KMS-11 (cell line): ENCODE results near the gene SLC30A3.

Source experiments
- H2AFZ ChIP-seq: fragments of 200-600 bp; sonication (generic); 2 replicates; pipeline ENCODE4 v1.6.1; 2016; ENCODE audit warnings: antibody characterized with exemption, mixed run types, low read depth
- H3K27ac ChIP-seq: fragments of 200-600 bp; sonication (generic); 2 replicates; pipeline ENCODE4 v1.6.1; 2016; ENCODE audit warnings: mild to moderate bottlenecking, mixed run types
- H3K27me3 ChIP-seq: fragments of 200-600 bp; sonication (generic); 2 replicates; pipeline ENCODE4 v1.6.1; 2017; ENCODE audit warnings: mild to moderate bottlenecking, low read depth, mixed run types, moderate library complexity; ENCODE audit not compliant: insufficient read depth
- H3K36me3 ChIP-seq: fragments of 200-600 bp; sonication (generic); 2 replicates; pipeline ENCODE4 v1.6.1; 2017; ENCODE audit warnings: mild to moderate bottlenecking, mixed run types; ENCODE audit not compliant: insufficient read depth
- H3K4me1 ChIP-seq: fragments of 200-600 bp; sonication (generic); 2 replicates; pipeline ENCODE4 v1.6.1; 2016; ENCODE audit warnings: mild to moderate bottlenecking, low read depth, mixed run types; ENCODE audit not compliant: poor library complexity, severe bottlenecking
- H3K4me2 ChIP-seq: fragments of 200-600 bp; sonication (generic); 2 replicates; pipeline ENCODE4 v1.7.0; 2016; ENCODE audit warnings: mild to moderate bottlenecking, mixed run types
- H3K4me3 ChIP-seq: fragments of 200-600 bp; sonication (generic); IDR thresholded peaks from 2 replicates; pipeline ENCODE4 v1.6.1; 2017; ENCODE audit warnings: low read depth, low read length, mixed read lengths; ENCODE audit not compliant: insufficient read depth
- H3K79me2 ChIP-seq: fragments of 200-600 bp; sonication (generic); 2 replicates; pipeline ENCODE4 v1.6.1; 2016; ENCODE audit warnings: low read depth, mixed run types; ENCODE audit not compliant: insufficient read depth
- H3K9ac ChIP-seq: fragments of 200-600 bp; sonication (generic); 2 replicates; pipeline ENCODE4 v1.6.1; 2016; ENCODE audit warnings: mild to moderate bottlenecking, mixed run types
- H4K20me1 ChIP-seq: fragments of 200-600 bp; sonication (generic); 2 replicates; pipeline ENCODE4 v1.6.1; 2016; ENCODE audit warnings: mild to moderate bottlenecking, mixed run types; ENCODE audit not compliant: insufficient read depth
- CTCF ChIP-seq: fragments of 200-600 bp; sonication (generic); conservative IDR thresholded peaks from 2 replicates; pipeline ENCODE4 v1.6.1; 2017; ENCODE audit warnings: low read depth, mild to moderate bottlenecking, antibody characterized with exemption, low read length, moderate library complexity, mixed read lengths

SLC30A3 gene

GRCh38 chr2:27282892-27283291, 20.0 kb upstream of the SLC30A3 start:
- no peaks in the 10 kb centered on the region for H3K79me2 ChIP-seq
- H3K36me3 ChIP-seq = no peaks in the 10 kb centered on the region
- H3K27me3 ChIP-seq = no peaks in the 10 kb centered on the region
- H3K4me2 ChIP-seq = no peak overlapping the region
- H3K9ac ChIP-seq = no peak overlapping the region
- peaks cover 7% of the 10 kb centered on the region for H3K4me1 ChIP-seq
- no peak overlapping the region for H3K27ac ChIP-seq
- no peak for TF ChIP-seq CTCF
- no peak overlapping the region for H3K4me3 ChIP-seq
- H4K20me1 ChIP-seq = no peaks in the 10 kb centered on the region
- no peak overlapping the region for H2AFZ ChIP-seq

- no peak within 1 kb of the TSS for H2AFZ ChIP-seq
- H3K4me3 ChIP-seq = no peak within 1 kb of the TSS
- no peaks in the 10 kb centered on the region for H3K79me2 ChIP-seq
- no peaks in the 10 kb centered on the region for H3K36me3 ChIP-seq
- H3K9ac ChIP-seq = no peak within 1 kb of the TSS
- TF ChIP-seq CTCF = no peak
- H3K4me2 ChIP-seq = no peak within 1 kb of the TSS
- H3K27me3 ChIP-seq = no peaks in the 10 kb centered on the region
- H3K27ac ChIP-seq = no peak within 1 kb of the TSS
- H3K4me1 ChIP-seq = peaks cover 7% of the 10 kb centered on the region
- no peaks in the 10 kb centered on the region for H4K20me1 ChIP-seq
Observed at GRCh38 chr2:27281855-27282559, 19.2 kb upstream of the SLC30A3 start, which contains the start of gene TRIM54. TSS of gene TRIM54 (plus strand) at chr2:27282429. CDS start at chr2:27282732, 303 bp downstream.

GRCh38 chr2:27281442-27281841, 18.6 kb upstream of the SLC30A3 start:
- TF ChIP-seq CTCF = no peak
- H4K20me1 ChIP-seq = no peaks in the 10 kb centered on the region
- H3K27me3 ChIP-seq = no peaks in the 10 kb centered on the region; the same call in 1 of the 2 replicates
- no peak overlapping the region for H3K9ac ChIP-seq
- H3K79me2 ChIP-seq = no peaks in the 10 kb centered on the region
- no peak overlapping the region for H3K4me3 ChIP-seq
- no peak overlapping the region for H3K4me2 ChIP-seq
- no peak overlapping the region for H2AFZ ChIP-seq
- H3K27ac ChIP-seq = no peak overlapping the region
- H3K36me3 ChIP-seq = no peaks in the 10 kb centered on the region
- H3K4me1 ChIP-seq = peaks cover 7% of the 10 kb centered on the region

- Histone ChIP-seq H3K9ac (no peak overlapping the region), H3K27ac (no peak overlapping the region), H3K4me1 (peaks cover 7% of the 10 kb centered on the region), H3K4me2 (no peak overlapping the region), H3K79me2 (no peaks in the 10 kb centered on the region), H3K27me3 (no peaks in the 10 kb centered on the region; the same call in 1 of the 2 replicates), H3K36me3 (no peaks in the 10 kb centered on the region), H4K20me1 (no peaks in the 10 kb centered on the region), H3K4me3 (no peak overlapping the region), H2AFZ (no peak overlapping the region)
- no peak for TF ChIP-seq CTCF
Observed at GRCh38 chr2:27280826-27281225, 18.0 kb upstream of the SLC30A3 start.
